Measurements from ENCODE around the gene ITGB5.
"Not testable (repeated sequence)": the region's sequence is repeated elsewhere in the genome, so short reads cannot be mapped to it uniquely, and the experiment has no call there.

ITGB5 gene

DNA sequence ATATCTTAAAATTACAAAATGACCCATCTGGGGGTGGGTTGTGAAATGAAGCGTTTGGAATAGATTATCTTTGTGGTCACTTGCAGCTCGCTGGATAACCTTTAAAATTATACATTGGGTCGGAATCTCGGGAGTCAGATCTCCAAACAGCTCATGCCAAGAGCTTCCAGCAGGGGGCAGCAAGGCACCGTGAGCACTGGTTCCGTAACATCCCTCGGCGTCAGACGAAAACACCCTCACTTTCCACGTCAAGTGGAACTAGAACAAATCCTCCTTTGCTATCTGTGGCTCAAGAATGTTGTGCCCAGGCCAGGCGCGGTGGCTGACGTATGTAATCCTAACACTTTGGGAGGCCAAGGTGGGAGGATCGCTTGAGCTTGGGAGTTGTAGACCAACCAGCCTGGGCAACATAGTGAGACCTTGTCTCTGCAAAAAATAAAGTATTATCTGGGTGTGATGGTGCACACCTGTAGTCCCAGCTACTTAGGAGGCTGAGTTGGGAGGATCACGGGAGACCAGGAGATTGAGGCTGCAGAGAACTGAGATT, 125.8 kb downstream of the ITGB5 start:
- Mint-ChIP-seq H3K27ac (no peak overlapping the region), H3K4me3 (peak overlapping the region; percentile 54), H3K9me3 (no peaks in the 10 kb centered on the region), H3K36me3 (ENCODE audit: low read depth) (no peaks in the 10 kb centered on the region), H3K27me3 (ENCODE audit: low read depth) (no peaks in the 10 kb centered on the region), H3K4me1 (ENCODE audit: low read depth) (peaks cover 3% of the 10 kb centered on the region)
- DNase-seq (ENCODE audit: low spot score): peak; percentile 60

- H3K4me3 Mint-ChIP-seq: no peak overlapping the region
- no peak for DNase-seq (ENCODE audit: low spot score)
- H3K27me3 Mint-ChIP-seq (ENCODE audit: low read depth): no peaks in the 10 kb centered on the region
- no peaks in the 10 kb centered on the region for H3K36me3 Mint-ChIP-seq (ENCODE audit: low read depth)
- H3K4me1 Mint-ChIP-seq (ENCODE audit: low read depth): peaks cover 3% of the 10 kb centered on the region
- H3K27ac Mint-ChIP-seq: no peak overlapping the region
- no peaks in the 10 kb centered on the region for H3K9me3 Mint-ChIP-seq
These were observed 126.6 kb downstream of the ITGB5 start for GRCh38 chr3:124760601-124761000.

DNA sequence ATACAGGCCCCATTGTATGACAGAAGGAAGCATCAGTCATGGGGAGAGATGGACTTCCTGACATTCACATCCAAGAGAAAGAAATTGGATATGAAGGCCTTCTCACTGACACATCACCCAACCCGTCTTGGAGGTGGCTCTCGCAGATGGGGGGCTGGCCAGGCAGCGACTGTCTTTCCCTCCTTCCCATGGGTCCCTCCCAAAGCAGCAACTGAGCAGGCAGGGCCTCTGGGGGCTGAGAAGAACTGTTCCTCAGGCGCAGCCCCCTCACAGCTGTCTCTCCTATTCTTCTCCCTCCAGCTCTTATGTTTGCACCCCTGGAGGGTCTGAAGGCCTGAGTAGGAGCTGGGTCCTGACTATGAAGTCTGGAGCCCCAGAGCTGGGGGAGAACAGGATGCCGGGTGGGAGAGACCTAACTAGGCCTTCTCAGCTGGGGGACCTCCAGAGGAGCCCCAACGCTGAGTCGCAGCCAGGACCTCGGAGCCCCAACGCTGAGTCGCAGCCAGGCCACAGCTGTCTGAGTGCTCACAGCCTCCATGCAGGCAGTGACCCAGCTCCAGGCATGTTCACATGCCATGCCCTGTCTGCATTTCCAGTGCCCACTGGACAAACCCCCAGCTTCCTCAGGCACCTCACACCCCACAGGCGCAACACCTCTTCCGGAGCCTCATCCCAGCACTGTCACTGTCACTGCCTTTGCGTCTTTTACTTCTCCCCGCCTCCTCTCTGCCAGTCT, 127.3 kb downstream of the ITGB5 start:
- Mint-ChIP-seq H3K36me3 (ENCODE audit: low read depth) (no peaks in the 10 kb centered on the region), H3K4me1 (ENCODE audit: low read depth) (peaks cover 3% of the 10 kb centered on the region), H3K27ac (no peak overlapping the region), H3K4me3 (no peak overlapping the region), H3K27me3 (ENCODE audit: low read depth) (no peaks in the 10 kb centered on the region), H3K9me3 (no peaks in the 10 kb centered on the region)
- DNase-seq (ENCODE audit: low spot score): no peak

GRCh38 chr3:124758851-124759635, 128.1 kb downstream of the ITGB5 start:
- Mint-ChIP-seq H3K9me3 (no peaks in the 10 kb centered on the region), H3K36me3 (ENCODE audit: low read depth) (no peaks in the 10 kb centered on the region), H3K27me3 (ENCODE audit: low read depth) (no peaks in the 10 kb centered on the region), H3K4me3 (no peak overlapping the region), H3K4me1 (ENCODE audit: low read depth) (peaks cover 3% of the 10 kb centered on the region), H3K27ac (no peak overlapping the region)
- DNase-seq (ENCODE audit: low spot score): no peak

DNA sequence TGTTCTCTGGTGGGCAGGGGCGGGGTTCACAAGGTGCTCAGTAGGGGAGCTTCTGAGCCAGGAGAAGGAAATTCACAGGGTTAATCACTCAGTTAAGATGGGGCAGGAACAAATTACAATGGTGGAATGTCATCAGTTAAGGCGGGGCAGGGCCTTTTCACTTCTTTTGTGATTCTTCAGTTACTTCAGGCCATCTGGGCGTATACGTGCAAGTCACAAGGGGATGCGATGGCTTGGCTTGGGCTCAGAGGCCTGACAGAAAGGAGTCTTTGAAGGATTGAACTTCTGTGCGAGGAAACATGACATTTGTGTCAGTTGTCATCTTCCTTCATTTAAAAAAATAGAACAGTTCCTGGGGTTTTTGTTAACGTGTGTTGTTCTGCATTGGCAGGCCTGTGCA, 129.2 kb downstream of the ITGB5 start:
- not testable (repeated sequence) for DNase-seq (ENCODE audit: low spot score); H3K36me3 Mint-ChIP-seq (ENCODE audit: low read depth); H3K4me1 Mint-ChIP-seq (ENCODE audit: low read depth); H3K9me3 Mint-ChIP-seq; H3K4me3 Mint-ChIP-seq; H3K27ac Mint-ChIP-seq; H3K27me3 Mint-ChIP-seq (ENCODE audit: low read depth)

DNA sequence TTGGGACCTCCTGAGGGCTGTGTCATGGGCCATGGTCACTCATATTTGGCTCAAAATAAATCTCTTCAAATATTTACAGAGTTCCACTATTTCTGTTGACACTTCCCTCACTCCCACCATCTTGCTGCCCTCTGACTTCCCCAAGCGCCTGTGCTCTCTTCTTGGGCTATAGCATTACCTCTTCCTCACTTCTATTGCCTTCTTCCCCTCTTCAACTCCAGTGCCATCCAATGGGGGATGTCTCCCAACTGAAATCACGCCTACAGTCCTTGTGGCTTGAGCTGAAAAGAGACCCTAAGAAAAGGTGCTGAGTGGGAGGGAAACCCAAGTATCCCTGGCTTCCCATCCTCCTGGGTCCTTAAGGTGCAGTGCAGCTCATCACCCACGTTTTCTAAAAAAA, 135.1 kb downstream of the ITGB5 start:
- Mint-ChIP-seq H3K27me3 (ENCODE audit: low read depth) (no peaks in the 10 kb centered on the region), H3K27ac (no peak overlapping the region), H3K36me3 (ENCODE audit: low read depth) (peaks cover 2% of the 10 kb centered on the region), H3K4me3 (no peak overlapping the region), H3K4me1 (ENCODE audit: low read depth) (no peaks in the 10 kb centered on the region), H3K9me3 (no peaks in the 10 kb centered on the region)
- no peak for DNase-seq (ENCODE audit: low spot score)

GRCh38 chr3:124751501-124751900, 135.7 kb downstream of the ITGB5 start:
- no peak overlapping the region for H3K27ac Mint-ChIP-seq
- no peaks in the 10 kb centered on the region for H3K27me3 Mint-ChIP-seq (ENCODE audit: low read depth)
- no peak for DNase-seq (ENCODE audit: low spot score)
- H3K9me3 Mint-ChIP-seq: no peaks in the 10 kb centered on the region
- no peaks in the 10 kb centered on the region for H3K4me1 Mint-ChIP-seq (ENCODE audit: low read depth)
- H3K36me3 Mint-ChIP-seq (ENCODE audit: low read depth): peaks cover 2% of the 10 kb centered on the region
- no peak overlapping the region for H3K4me3 Mint-ChIP-seq

DNA sequence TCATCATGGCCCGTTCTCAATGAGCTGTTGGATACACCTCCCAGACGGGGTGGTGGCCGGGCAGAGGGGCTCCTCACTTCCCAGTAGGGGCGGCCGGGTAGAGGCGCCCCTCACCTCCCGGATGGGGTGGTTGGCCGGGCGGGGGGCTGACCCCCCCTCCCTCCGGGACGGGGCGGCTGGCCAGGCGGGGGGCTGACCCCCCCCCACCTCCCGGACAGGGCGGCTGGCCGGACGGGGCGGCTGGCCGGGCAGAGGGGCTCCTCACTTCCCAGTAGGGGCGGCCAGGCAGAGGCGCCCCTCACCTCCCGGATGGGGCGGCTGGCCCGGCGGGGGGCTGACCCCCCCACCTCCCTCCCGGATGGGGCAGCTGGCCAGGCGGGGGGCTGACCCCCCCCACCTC, 137.3 kb downstream of the ITGB5 start:
- H3K4me1 Mint-ChIP-seq (ENCODE audit: low read depth); H3K27me3 Mint-ChIP-seq (ENCODE audit: low read depth); H3K36me3 Mint-ChIP-seq (ENCODE audit: low read depth); H3K27ac Mint-ChIP-seq; DNase-seq (ENCODE audit: low spot score); H3K9me3 Mint-ChIP-seq; H3K4me3 Mint-ChIP-seq: not testable (repeated sequence)

DNA sequence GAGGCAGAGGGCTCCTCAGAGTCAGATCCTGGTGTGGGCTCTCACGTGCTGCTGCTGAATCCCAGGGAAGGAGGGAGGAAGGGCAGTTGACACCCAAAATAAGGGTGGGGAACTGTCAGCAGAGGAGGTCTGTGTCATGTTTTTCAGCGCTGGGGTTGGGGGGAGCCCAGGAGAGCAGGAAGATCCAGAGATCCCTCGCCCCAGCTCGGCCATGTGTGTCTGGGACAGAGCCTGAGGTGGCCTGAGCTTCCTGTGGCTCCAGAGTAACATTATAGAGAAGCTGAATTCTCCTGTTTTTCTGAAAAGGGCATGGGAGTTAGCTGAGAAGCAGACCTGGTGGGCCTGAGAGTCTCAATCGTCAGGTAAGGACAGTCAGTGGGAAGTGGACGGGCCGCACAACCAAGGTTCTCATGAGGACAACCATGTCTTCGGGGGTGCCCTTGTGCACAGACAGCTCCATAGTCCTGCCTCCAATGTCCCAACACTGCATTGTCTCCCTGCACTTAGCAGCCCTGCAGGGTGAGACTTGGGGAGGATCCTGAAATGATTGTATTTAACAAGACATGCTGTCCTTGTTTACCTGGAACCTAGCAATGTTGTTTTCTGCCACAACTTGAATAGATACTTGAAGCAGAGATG, 138.5 kb downstream of the ITGB5 start:
- peaks cover 8% of the 10 kb centered on the region for H3K36me3 Mint-ChIP-seq (ENCODE audit: low read depth)
- H3K4me3 Mint-ChIP-seq: no peak overlapping the region
- no peaks in the 10 kb centered on the region for H3K9me3 Mint-ChIP-seq
- H3K27me3 Mint-ChIP-seq (ENCODE audit: low read depth): no peaks in the 10 kb centered on the region
- H3K4me1 Mint-ChIP-seq (ENCODE audit: low read depth): no peaks in the 10 kb centered on the region
- H3K27ac Mint-ChIP-seq: no peak overlapping the region
- no peak for DNase-seq (ENCODE audit: low spot score)

- no peak overlapping the region for H3K4me3 Mint-ChIP-seq
- H3K4me1 Mint-ChIP-seq (ENCODE audit: low read depth): no peaks in the 10 kb centered on the region
- H3K36me3 Mint-ChIP-seq (ENCODE audit: low read depth): peaks cover 14% of the 10 kb centered on the region
These were observed 139.8 kb downstream of the ITGB5 start for GRCh38 chr3:124747111-124747981.

DNA sequence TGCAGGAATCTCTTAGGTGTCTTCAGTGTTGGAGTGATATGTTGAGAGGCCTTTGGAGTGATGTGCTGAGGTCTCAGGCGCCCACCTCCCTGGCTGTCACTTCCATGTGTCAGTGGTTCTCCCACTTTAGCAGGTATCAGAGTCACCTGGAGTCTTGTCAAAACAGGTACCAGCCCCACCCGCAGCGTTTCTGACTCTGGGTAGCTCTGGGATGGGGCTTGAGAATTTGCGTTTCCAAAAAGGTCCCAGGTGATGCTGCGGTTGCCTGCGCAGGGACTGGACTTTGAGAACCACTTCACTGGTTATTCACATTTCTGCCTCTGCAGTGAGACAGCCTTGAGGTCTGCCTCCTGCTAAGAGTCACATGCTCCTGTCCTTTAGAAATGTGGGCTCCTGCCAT, 141.4 kb downstream of the ITGB5 start:
- no peaks in the 10 kb centered on the region for H3K4me1 Mint-ChIP-seq (ENCODE audit: low read depth)
- no peaks in the 10 kb centered on the region for H3K27me3 Mint-ChIP-seq (ENCODE audit: low read depth)
- DNase-seq (ENCODE audit: low spot score): no peak
- no peak overlapping the region for H3K4me3 Mint-ChIP-seq
- H3K9me3 Mint-ChIP-seq: no peaks in the 10 kb centered on the region
- H3K36me3 Mint-ChIP-seq (ENCODE audit: low read depth): peaks cover 22% of the 10 kb centered on the region
- H3K27ac Mint-ChIP-seq: no peak overlapping the region

More at GRCh38 chr3:124747111-124747981, 139.8 kb downstream of the ITGB5 start:
- Mint-ChIP-seq H3K9me3 (no peaks in the 10 kb centered on the region), H3K27ac (no peak overlapping the region), H3K27me3 (ENCODE audit: low read depth) (no peaks in the 10 kb centered on the region)
- no peak for DNase-seq (ENCODE audit: low spot score)

GRCh38 chr3:124741027-124741426, 146.1 kb downstream of the ITGB5 start:
- Mint-ChIP-seq H3K4me1 (ENCODE audit: low read depth) (no peaks in the 10 kb centered on the region), H3K9me3 (no peaks in the 10 kb centered on the region), H3K27ac (no peak overlapping the region), H3K36me3 (ENCODE audit: low read depth) (peaks cover 41% of the 10 kb centered on the region), H3K4me3 (no peak overlapping the region), H3K27me3 (ENCODE audit: low read depth) (no peaks in the 10 kb centered on the region)
- DNase-seq (ENCODE audit: low spot score): no peak

DNA sequence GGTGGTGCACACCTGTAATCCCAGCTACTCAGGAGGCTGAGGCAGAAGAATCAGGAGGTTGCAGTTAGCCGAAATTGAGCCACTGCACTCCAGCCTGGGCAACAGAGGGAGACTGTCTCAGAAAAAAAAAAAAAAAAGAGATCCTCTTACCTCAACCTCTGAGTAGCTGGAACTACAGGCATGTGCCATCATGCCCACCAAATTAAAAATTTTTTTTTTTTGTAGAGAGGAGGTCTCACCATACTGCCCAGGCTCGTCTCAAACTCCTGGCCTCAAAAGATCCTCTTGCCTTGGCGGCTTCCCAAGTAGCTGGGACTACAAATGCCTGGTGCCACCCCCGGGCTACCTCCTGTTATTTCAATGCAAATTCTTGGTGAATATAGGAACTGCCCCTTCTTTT, 155.4 kb downstream of the ITGB5 start:
- H3K4me3 Mint-ChIP-seq: peak overlapping the region; percentile 100
- no peak for DNase-seq (ENCODE audit: low spot score)
- peaks cover 7% of the 10 kb centered on the region for H3K9me3 Mint-ChIP-seq
- peaks cover 17% of the 10 kb centered on the region for H3K36me3 Mint-ChIP-seq (ENCODE audit: low read depth)
- peaks cover 27% of the 10 kb centered on the region for H3K4me1 Mint-ChIP-seq (ENCODE audit: low read depth)
- H3K27me3 Mint-ChIP-seq (ENCODE audit: low read depth): peaks cover 15% of the 10 kb centered on the region
- H3K27ac Mint-ChIP-seq: peak overlapping the region; percentile 21
